Keratinocyte (primary cell): ENCODE results near the gene CCDC201. TPM values are rescaled to one million over a fixed set of nuclear protein-coding genes. Genes with fewer than 3 reads are reported as not detected.

Experiments used
- DNase-seq: peaks from one replicate; pipeline ENCODE4 v3.0.0-alpha.2; 2011; ENCODE audit warnings: low read depth, missing footprints, low spot score
- FAIRE-seq: peaks from 2 replicates; lab custom pipeline; 2011; peaks lifted over from hg19 to GRCh38; lab: Jason Lieb, UNC
- H2AFZ ChIP-seq: 2 replicates; pipeline ENCODE4 v1.6.0; 2012; ENCODE audit warnings: low read length, control low read depth, inconsistent platforms; ENCODE audit not compliant: control insufficient read depth
- H3K27ac ChIP-seq: 2 replicates; pipeline ENCODE4 v1.5.1; 2011; ENCODE audit warnings: low read length; ENCODE audit not compliant: control insufficient read depth, insufficient read depth
- H3K27me3 ChIP-seq: 3 replicates; pipeline ENCODE4 v1.6.0; 2011; ENCODE audit warnings: low read length; ENCODE audit not compliant: control insufficient read depth, insufficient read depth; ENCODE audit errors: extremely low read depth
- H3K36me3 ChIP-seq, 2 experiments: 2 replicates in 1 of 2; 3 replicates in 1 of 2; pipeline ENCODE4 v1.5.1; 2011; ENCODE audit warnings: low read length in 2 of 2, mild to moderate bottlenecking in 1 of 2; ENCODE audit not compliant: control insufficient read depth in 2 of 2, insufficient read depth in 2 of 2; ENCODE audit errors: extremely low read depth in 1 of 2
- H3K4me1 ChIP-seq: 3 replicates; pipeline ENCODE4 v1.5.1; 2011; ENCODE audit warnings: low read length; ENCODE audit not compliant: control insufficient read depth, insufficient read depth; ENCODE audit errors: extremely low read depth
- H3K4me2 ChIP-seq: 3 replicates; pipeline ENCODE4 v1.6.0; 2011; ENCODE audit warnings: low read depth, low read length; ENCODE audit not compliant: control insufficient read depth, insufficient read depth; ENCODE audit errors: extremely low read depth
- H3K4me3 ChIP-seq, 3 experiments: fragments of 200-600 bp in 1 of 3; sonication (generic) in 1 of 3; 2 replicates in 2 of 3; 3 replicates in 1 of 3; pipeline ENCODE4 v1.5.1; 2011 to 2016; ENCODE audit warnings: low read length in 3 of 3, mild to moderate bottlenecking in 3 of 3, control low read depth in 2 of 3, inconsistent platforms in 1 of 3, low read depth in 1 of 3, mixed read lengths in 1 of 3, mixed run types in 1 of 3, moderate library complexity in 1 of 3; ENCODE audit not compliant: control insufficient read depth in 2 of 3, insufficient read depth in 2 of 3; ENCODE audit errors: extremely low read depth in 1 of 3
- H3K79me2 ChIP-seq: 2 replicates; pipeline ENCODE4 v1.6.0; 2012; ENCODE audit warnings: low read length; ENCODE audit not compliant: control insufficient read depth, insufficient read depth
- H3K9ac ChIP-seq: 3 replicates; pipeline ENCODE4 v1.6.0; 2011; ENCODE audit warnings: low read length; ENCODE audit not compliant: control insufficient read depth, insufficient read depth; ENCODE audit errors: extremely low read depth
- H3K9me1 ChIP-seq: 3 replicates; pipeline ENCODE4 v1.6.0; 2011; ENCODE audit warnings: low read length; ENCODE audit not compliant: control insufficient read depth, insufficient read depth; ENCODE audit errors: extremely low read depth
- H3K9me3 ChIP-seq: 2 replicates; pipeline ENCODE4 v1.5.1; 2012; ENCODE audit warnings: low read depth, low read length; ENCODE audit not compliant: control insufficient read depth
- H4K20me1 ChIP-seq: 3 replicates; pipeline ENCODE4 v1.6.0; 2011; ENCODE audit warnings: low read length; ENCODE audit not compliant: control insufficient read depth, insufficient read depth; ENCODE audit errors: extremely low read depth
- EZH2 ChIP-seq: IDR thresholded peaks from one replicate; pipeline ENCODE4 v1.6.1; 2012; ENCODE audit warnings: inconsistent platforms, mild to moderate bottlenecking, low read length, moderate library complexity
- dilution Hi-C: fragments of 300-500 bp; cut with MboI; formaldehyde crosslinking; loops from one replicate; pipeline ENCODE4 v1.7.0; 2020; ENCODE audit warnings: low sequenced_read_pairs; ENCODE audit not compliant: extremely low pct_ligation_motif_present
- polyA plus RNA-seq, 5 experiments: library from polyadenylated mRNA; depleted of rRNA in 3 of 5; stranded (reverse) in 3 of 5; stranded (forward) in 1 of 5; unstranded in 1 of 5; fragments of >200 nt; gene quantifications; 1 replicate in 1 of 5; 2 replicates in 3 of 5; 3 replicates in 1 of 5; pipeline versions ENCODE4 v1.2.1 to v1.2.3, GENCODE V29; 2011 to 2012; ENCODE audit warnings: missing spikeins in 2 of 5, low read depth in 1 of 5, low replicate concordance in 1 of 5
- TF ChIP-seq, protein P1 (sequence below), 3 experiments: IDR thresholded peaks in 1 of 3; conservative IDR thresholded peaks in 1 of 3; optimal IDR thresholded peaks in 1 of 3; 2 replicates in 2 of 3; 3 replicates in 1 of 3; pipeline versions ENCODE3 to v1.5.1; 2011; ENCODE audit warnings: low read length in 3 of 3, mild to moderate bottlenecking in 3 of 3, moderate library complexity in 2 of 3, control low read depth in 1 of 3, inconsistent platforms in 1 of 3; ENCODE audit not compliant: insufficient read depth in 2 of 3; ENCODE audit errors: extremely low read depth in 1 of 3

The CCDC201 gene
- polyA plus RNA-seq, 1 donor (not counting 4 experiments of a cell fraction or from before 2014, with no cell fraction given): not detected

DNA sequence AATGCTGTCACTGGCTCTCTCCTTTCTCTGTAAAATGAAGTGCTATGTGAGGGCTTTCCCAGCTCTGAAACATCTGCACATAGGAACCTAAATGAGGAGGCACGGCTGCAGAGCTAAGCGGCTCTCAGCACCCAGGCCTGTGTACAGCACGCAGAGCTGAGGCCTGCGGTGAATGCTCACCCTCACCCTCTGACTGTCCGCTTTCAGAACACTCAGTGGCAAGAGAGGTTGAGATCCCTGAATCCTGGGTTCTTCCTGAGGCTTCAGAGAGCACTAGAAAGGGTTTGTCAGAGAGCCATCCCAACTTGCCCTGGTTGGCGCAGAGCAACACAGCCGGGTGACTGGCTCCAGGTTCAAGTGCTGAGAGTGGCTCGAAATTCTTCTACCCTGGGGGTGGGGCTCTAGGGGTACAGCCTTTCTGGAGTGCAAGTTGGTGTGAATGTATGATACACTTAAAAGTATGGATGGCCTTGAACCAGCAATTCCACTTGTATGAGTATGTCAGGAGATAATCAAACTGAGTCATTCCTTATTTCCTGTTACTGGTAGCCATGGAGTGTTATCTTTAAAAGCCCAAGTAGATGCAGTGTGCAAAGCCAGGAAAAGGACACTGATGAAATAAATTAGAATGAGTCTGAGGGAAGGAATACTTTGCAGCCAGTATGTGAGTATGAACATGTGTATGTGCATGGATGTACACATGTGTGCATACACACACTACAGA, 1.7 kb upstream of the CCDC201 start:
- no peak for TF ChIP-seq EZH2
- TF ChIP-seq, protein P1, sequence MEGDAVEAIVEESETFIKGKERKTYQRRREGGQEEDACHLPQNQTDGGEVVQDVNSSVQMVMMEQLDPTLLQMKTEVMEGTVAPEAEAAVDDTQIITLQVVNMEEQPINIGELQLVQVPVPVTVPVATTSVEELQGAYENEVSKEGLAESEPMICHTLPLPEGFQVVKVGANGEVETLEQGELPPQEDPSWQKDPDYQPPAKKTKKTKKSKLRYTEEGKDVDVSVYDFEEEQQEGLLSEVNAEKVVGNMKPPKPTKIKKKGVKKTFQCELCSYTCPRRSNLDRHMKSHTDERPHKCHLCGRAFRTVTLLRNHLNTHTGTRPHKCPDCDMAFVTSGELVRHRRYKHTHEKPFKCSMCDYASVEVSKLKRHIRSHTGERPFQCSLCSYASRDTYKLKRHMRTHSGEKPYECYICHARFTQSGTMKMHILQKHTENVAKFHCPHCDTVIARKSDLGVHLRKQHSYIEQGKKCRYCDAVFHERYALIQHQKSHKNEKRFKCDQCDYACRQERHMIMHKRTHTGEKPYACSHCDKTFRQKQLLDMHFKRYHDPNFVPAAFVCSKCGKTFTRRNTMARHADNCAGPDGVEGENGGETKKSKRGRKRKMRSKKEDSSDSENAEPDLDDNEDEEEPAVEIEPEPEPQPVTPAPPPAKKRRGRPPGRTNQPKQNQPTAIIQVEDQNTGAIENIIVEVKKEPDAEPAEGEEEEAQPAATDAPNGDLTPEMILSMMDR (optimal IDR thresholded peaks at IDR 0.05 in 1 of 3, IDR thresholded peaks at IDR 0.05 in 1 of 3, conservative IDR thresholded peaks at IDR 0.05 in 1 of 3; ENCODE audit: extremely low read depth in 1 of 3, insufficient read depth in 2 of 3, low read length in 3 of 3): no peak
- no peak overlapping the region for H3K9ac ChIP-seq
- peak overlapping the region; percentile 6 for H3K27ac ChIP-seq
- H3K27me3 ChIP-seq: no peaks in the 10 kb centered on the region
- peak; percentile 97 for FAIRE-seq
- H3K4me2 ChIP-seq: peak overlapping the region; percentile 14
- H2AFZ ChIP-seq: no peak overlapping the region
- dilution Hi-C loops: no loop called here
- no peaks in the 10 kb centered on the region for H3K36me3 ChIP-seq
- H3K9me1 ChIP-seq: no peaks in the 10 kb centered on the region
- H3K4me1 ChIP-seq: peaks cover 18% of the 10 kb centered on the region
- no peaks in the 10 kb centered on the region for H4K20me1 ChIP-seq
- peaks cover 1% of the 10 kb centered on the region for H3K9me3 ChIP-seq
- no peaks in the 10 kb centered on the region for H3K79me2 ChIP-seq
- no peak overlapping the region for H3K4me3 ChIP-seq
- peak; percentile 69 for DNase-seq

DNA sequence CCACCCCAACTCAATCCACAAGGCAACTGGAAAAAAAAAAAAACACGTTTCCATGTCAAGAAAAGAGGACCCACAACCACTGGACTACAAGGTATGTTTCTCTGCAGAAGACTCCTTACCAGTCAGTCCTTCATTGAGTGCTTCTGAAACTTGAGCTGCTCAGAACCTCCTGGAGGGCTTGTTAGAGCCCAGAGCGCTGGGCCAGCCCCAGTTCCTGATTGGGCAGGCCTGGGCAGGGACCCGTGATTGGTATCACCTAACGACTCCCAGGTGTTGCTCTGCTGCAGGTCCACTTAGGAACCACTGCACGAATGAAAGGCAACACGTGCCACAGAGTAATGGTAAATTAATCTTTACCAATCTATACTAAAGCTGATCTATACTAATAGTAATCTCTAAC, 473 bp upstream of the CCDC201 start:
- H3K27ac ChIP-seq: no peak overlapping the region
- FAIRE-seq: no peak
- peaks cover under 1% of the 10 kb centered on the region for H3K9me3 ChIP-seq
- H3K79me2 ChIP-seq: no peaks in the 10 kb centered on the region
- no peaks in the 10 kb centered on the region for H3K27me3 ChIP-seq
- DNase-seq: no peak
- H3K4me2 ChIP-seq: peak overlapping the region; percentile 33
- no peaks in the 10 kb centered on the region for H3K9me1 ChIP-seq
- H3K36me3 ChIP-seq: no peaks in the 10 kb centered on the region
- H4K20me1 ChIP-seq: no peaks in the 10 kb centered on the region
- dilution Hi-C loops: no loop called here
- TF ChIP-seq, protein P1 (optimal IDR thresholded peaks at IDR 0.05 in 1 of 3, IDR thresholded peaks at IDR 0.05 in 1 of 3, conservative IDR thresholded peaks at IDR 0.05 in 1 of 3; ENCODE audit: extremely low read depth in 1 of 3, insufficient read depth in 2 of 3, low read length in 3 of 3): no peak
- TF ChIP-seq EZH2: no peak
- no peak overlapping the region for H3K9ac ChIP-seq
- no peak overlapping the region for H2AFZ ChIP-seq
- H3K4me3 ChIP-seq: no peak overlapping the region
- H3K4me1 ChIP-seq: peaks cover 18% of the 10 kb centered on the region
